NB4 (cell line): ENCODE results near the gene GPX1.

Experiments
- MYC ChIP-seq: IDR thresholded peaks from 2 replicates; pipeline ENCODE4 v1.6.1; 2011; ENCODE audit warnings: low read depth, low read length
- TF ChIP-seq, protein P1 (sequence below): IDR thresholded peaks from one replicate; pipeline ENCODE4 v1.5.1; 2012; ENCODE audit warnings: low read depth, low read length
- TF ChIP-seq, protein P2 (sequence below): IDR thresholded peaks from 2 replicates; pipeline ENCODE4 v1.6.1; 2011; ENCODE audit warnings: low read depth, low read length

DNA sequence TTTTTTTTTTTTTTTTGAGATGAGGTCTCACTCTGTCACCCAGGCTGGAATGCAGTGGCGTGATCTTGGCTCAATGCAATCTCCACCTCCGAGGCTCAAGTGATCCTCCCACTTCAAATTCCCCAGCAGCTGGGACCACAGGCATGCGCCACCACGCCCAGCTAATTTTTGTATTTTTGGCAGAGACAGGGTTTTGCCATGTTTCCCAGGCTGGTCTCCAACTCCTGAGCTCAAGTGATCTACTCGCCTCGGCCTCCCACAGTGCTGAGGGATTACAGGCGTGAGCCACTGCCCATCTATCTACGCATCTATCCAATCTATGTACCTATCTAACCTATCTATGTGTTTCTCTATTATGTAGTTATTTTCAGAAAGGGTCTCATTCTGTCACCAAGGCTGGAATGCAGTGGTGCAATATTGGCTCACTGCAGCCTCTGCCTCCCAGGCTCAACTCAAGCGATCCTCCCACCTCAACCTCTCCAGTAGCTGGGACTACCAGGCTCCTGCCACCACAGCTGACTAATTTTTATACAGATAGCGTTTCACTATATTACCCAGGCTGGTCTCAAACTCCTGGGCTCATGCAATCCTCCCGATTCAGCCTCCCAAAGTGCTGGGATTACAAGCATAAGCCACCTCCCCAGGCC, 20.2 kb upstream of the GPX1 start:
- TF ChIP-seq, protein P1, sequence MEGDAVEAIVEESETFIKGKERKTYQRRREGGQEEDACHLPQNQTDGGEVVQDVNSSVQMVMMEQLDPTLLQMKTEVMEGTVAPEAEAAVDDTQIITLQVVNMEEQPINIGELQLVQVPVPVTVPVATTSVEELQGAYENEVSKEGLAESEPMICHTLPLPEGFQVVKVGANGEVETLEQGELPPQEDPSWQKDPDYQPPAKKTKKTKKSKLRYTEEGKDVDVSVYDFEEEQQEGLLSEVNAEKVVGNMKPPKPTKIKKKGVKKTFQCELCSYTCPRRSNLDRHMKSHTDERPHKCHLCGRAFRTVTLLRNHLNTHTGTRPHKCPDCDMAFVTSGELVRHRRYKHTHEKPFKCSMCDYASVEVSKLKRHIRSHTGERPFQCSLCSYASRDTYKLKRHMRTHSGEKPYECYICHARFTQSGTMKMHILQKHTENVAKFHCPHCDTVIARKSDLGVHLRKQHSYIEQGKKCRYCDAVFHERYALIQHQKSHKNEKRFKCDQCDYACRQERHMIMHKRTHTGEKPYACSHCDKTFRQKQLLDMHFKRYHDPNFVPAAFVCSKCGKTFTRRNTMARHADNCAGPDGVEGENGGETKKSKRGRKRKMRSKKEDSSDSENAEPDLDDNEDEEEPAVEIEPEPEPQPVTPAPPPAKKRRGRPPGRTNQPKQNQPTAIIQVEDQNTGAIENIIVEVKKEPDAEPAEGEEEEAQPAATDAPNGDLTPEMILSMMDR: no peak
- TF ChIP-seq, protein P2, sequence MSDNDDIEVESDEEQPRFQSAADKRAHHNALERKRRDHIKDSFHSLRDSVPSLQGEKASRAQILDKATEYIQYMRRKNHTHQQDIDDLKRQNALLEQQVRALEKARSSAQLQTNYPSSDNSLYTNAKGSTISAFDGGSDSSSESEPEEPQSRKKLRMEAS: no peak
- no peak for TF ChIP-seq MYC
